Measurements from ENCODE around the gene ZNF514. TPM values are rescaled to one million over a fixed set of nuclear protein-coding genes. Genes with fewer than 3 reads are reported as not detected.

ZNF514 gene
- total and polyA plus RNA-seq, 10 of the 15 experiments (the other 5 are each of a cell fraction or from before 2014, with no cell fraction given), result 5.1 to 8.7 (median 6.6) TPM

Other genes with a start within 250 kb of the ZNF514 start
- 1.7 and 1.9 TPM in 2 replicates for gene MAL, start 134.1 kb downstream of the ZNF514 start, total RNA-seq (2014; rRNA removed)
- 1.1 and 1.3 TPM in 2 replicates for gene MAL, start 134.1 kb downstream of the ZNF514 start, total RNA-seq (2014; rRNA removed; fragmentation: Illumina TruSeq; extraction: Trizol)
- 1.2 and 1.8 TPM in 2 replicates for gene MAL, start 134.1 kb downstream of the ZNF514 start, total RNA-seq (2021)
- 3.0 and 4.5 TPM in 2 replicates for gene MAL, start 134.1 kb downstream of the ZNF514 start, polyA plus RNA-seq (2011; rRNA removed)
- gene MAL, start 134.1 kb downstream of the ZNF514 start, polyA plus RNA-seq (2014; fragmentation: Illumina TruSeq; extraction: Trizol), result 1.6 and 2.4 TPM in 2 replicates
- gene MAL, start 134.1 kb downstream of the ZNF514 start, polyA plus RNA-seq (2014; fragmentation: Nextera tagmentation; extraction: Ambion mirVana), result 1 to 10 TPM; 1.4 to 1.8 TPM
- 1.4 and 1.7 TPM in 2 replicates for gene MAL, start 134.1 kb downstream of the ZNF514 start, polyA plus RNA-seq (2014; rRNA removed)
- gene MAL, start 134.1 kb downstream of the ZNF514 start, polyA plus RNA-seq (2016; fragmentation: Nextera tagmentation; extraction: Ambion mirVana), result 1 to 10 TPM; 2.4 to 3.1 TPM
- gene MRPS5, start 38.0 kb downstream of the ZNF514 start, total RNA-seq (2014; rRNA removed), result 70.6 and 82.1 TPM in 2 replicates
- gene MRPS5, start 38.0 kb downstream of the ZNF514 start, total RNA-seq (2014; rRNA removed; fragmentation: Illumina TruSeq; extraction: Trizol), result 73.2 and 77.9 TPM in 2 replicates
- 54.3 and 58.1 TPM in 2 replicates for gene MRPS5, start 38.0 kb downstream of the ZNF514 start, total RNA-seq (2021)
- 86.6 and 93.6 TPM in 2 replicates for gene MRPS5, start 38.0 kb downstream of the ZNF514 start, polyA plus RNA-seq (2011; rRNA removed)
- 88.5 and 90.5 TPM in 2 replicates for gene MRPS5, start 38.0 kb downstream of the ZNF514 start, polyA plus RNA-seq (2014; fragmentation: Illumina TruSeq; extraction: Trizol)
- gene MRPS5, start 38.0 kb downstream of the ZNF514 start, polyA plus RNA-seq (2014; fragmentation: Nextera tagmentation; extraction: Ambion mirVana), result 10 to 100 TPM; 54.8 to 77.0 TPM
- 90.0 and 93.0 TPM in 2 replicates for gene MRPS5, start 38.0 kb downstream of the ZNF514 start, polyA plus RNA-seq (2014; rRNA removed)
- gene MRPS5, start 38.0 kb downstream of the ZNF514 start, polyA plus RNA-seq (2016; fragmentation: Nextera tagmentation; extraction: Ambion mirVana), result 10 to 100 TPM; 68.9 to 75.7 TPM
- 2.8 and 4.0 TPM in 2 replicates for gene ZNF2, start 6.0 kb upstream of the ZNF514 start, total RNA-seq (2014; rRNA removed)
- 4.2 and 4.7 TPM in 2 replicates for gene ZNF2, start 6.0 kb upstream of the ZNF514 start, total RNA-seq (2014; rRNA removed; fragmentation: Illumina TruSeq; extraction: Trizol)
- 3.5 TPM in 2 replicates for gene ZNF2, start 6.0 kb upstream of the ZNF514 start, total RNA-seq (2021)
- 4.5 and 5.1 TPM in 2 replicates for gene ZNF2, start 6.0 kb upstream of the ZNF514 start, polyA plus RNA-seq (2011; rRNA removed)
- 4.1 and 4.6 TPM in 2 replicates for gene ZNF2, start 6.0 kb upstream of the ZNF514 start, polyA plus RNA-seq (2014; fragmentation: Illumina TruSeq; extraction: Trizol)
- gene ZNF2, start 6.0 kb upstream of the ZNF514 start, polyA plus RNA-seq (2014; fragmentation: Nextera tagmentation; extraction: Ambion mirVana), result 1 to 10 TPM; 3.0 to 3.4 TPM
- gene ZNF2, start 6.0 kb upstream of the ZNF514 start, polyA plus RNA-seq (2014; rRNA removed), result 2.4 and 2.5 TPM in 2 replicates
- 1 to 10 TPM; 3.1 to 3.3 TPM for gene ZNF2, start 6.0 kb upstream of the ZNF514 start, polyA plus RNA-seq (2016; fragmentation: Nextera tagmentation; extraction: Ambion mirVana)
- gene ZNF892, start 47.7 kb upstream of the ZNF514 start, total RNA-seq (2014; rRNA removed), result 0.11 and 0.93 TPM in 2 replicates
- 0.72 and 0.74 TPM in 2 replicates for gene ZNF892, start 47.7 kb upstream of the ZNF514 start, total RNA-seq (2014; rRNA removed; fragmentation: Illumina TruSeq; extraction: Trizol)
- gene ZNF892, start 47.7 kb upstream of the ZNF514 start, total RNA-seq (2021), result 0.59 and 0.85 TPM in 2 replicates
- gene ZNF892, start 47.7 kb upstream of the ZNF514 start, polyA plus RNA-seq (2011; rRNA removed), result 1.3 and 1.7 TPM in 2 replicates
- gene ZNF892, start 47.7 kb upstream of the ZNF514 start, polyA plus RNA-seq (2014; fragmentation: Illumina TruSeq; extraction: Trizol), result 0.21 and 0.40 TPM in 2 replicates
- gene ZNF892, start 47.7 kb upstream of the ZNF514 start, polyA plus RNA-seq (2014; fragmentation: Nextera tagmentation; extraction: Ambion mirVana), result not detected
- gene ZNF892, start 47.7 kb upstream of the ZNF514 start, polyA plus RNA-seq (2014; rRNA removed), result 0.22 and 0.30 TPM in 2 replicates
- under 1 TPM in 1 of 2 experiments, not detected in 1; 0.29 TPM for gene ZNF892, start 47.7 kb upstream of the ZNF514 start, polyA plus RNA-seq (2016; fragmentation: Nextera tagmentation; extraction: Ambion mirVana)
- gene PROM2, start 114.6 kb upstream of the ZNF514 start, total RNA-seq (2014; rRNA removed), result not detected in 2 replicates
- gene PROM2, start 114.6 kb upstream of the ZNF514 start, total RNA-seq (2014; rRNA removed; fragmentation: Illumina TruSeq; extraction: Trizol), result not detected in 2 replicates
- gene PROM2, start 114.6 kb upstream of the ZNF514 start, total RNA-seq (2021), result not detected in 2 replicates
- gene PROM2, start 114.6 kb upstream of the ZNF514 start, polyA plus RNA-seq (2011; rRNA removed), result 0.04 TPM in 1 of 2 replicates, not detected in the other
- gene PROM2, start 114.6 kb upstream of the ZNF514 start, polyA plus RNA-seq (2014; fragmentation: Illumina TruSeq; extraction: Trizol), result 0.01 TPM in 1 of 2 replicates, not detected in the other
- not detected for gene PROM2, start 114.6 kb upstream of the ZNF514 start, polyA plus RNA-seq (2014; fragmentation: Nextera tagmentation; extraction: Ambion mirVana)
- gene PROM2, start 114.6 kb upstream of the ZNF514 start, polyA plus RNA-seq (2014; rRNA removed), result 0.04 TPM in 1 of 2 replicates, not detected in the other
- not detected for gene PROM2, start 114.6 kb upstream of the ZNF514 start, polyA plus RNA-seq (2016; fragmentation: Nextera tagmentation; extraction: Ambion mirVana)
- gene KCNIP3, start 137.5 kb upstream of the ZNF514 start, total RNA-seq (2014; rRNA removed), result not detected in 2 replicates
- gene KCNIP3, start 137.5 kb upstream of the ZNF514 start, total RNA-seq (2014; rRNA removed; fragmentation: Illumina TruSeq; extraction: Trizol), result not detected in 2 replicates
- gene KCNIP3, start 137.5 kb upstream of the ZNF514 start, total RNA-seq (2021), result not detected in 2 replicates
- not detected in 2 replicates for gene KCNIP3, start 137.5 kb upstream of the ZNF514 start, polyA plus RNA-seq (2011; rRNA removed)
- gene KCNIP3, start 137.5 kb upstream of the ZNF514 start, polyA plus RNA-seq (2014; fragmentation: Illumina TruSeq; extraction: Trizol), result not detected in 2 replicates
- not detected for gene KCNIP3, start 137.5 kb upstream of the ZNF514 start, polyA plus RNA-seq (2014; fragmentation: Nextera tagmentation; extraction: Ambion mirVana)
- gene KCNIP3, start 137.5 kb upstream of the ZNF514 start, polyA plus RNA-seq (2014; rRNA removed), result not detected in 2 replicates
- not detected for gene KCNIP3, start 137.5 kb upstream of the ZNF514 start, polyA plus RNA-seq (2016; fragmentation: Nextera tagmentation; extraction: Ambion mirVana)
- 25.3 and 31.0 TPM in 2 replicates for gene FAHD2A, start 242.9 kb upstream of the ZNF514 start, total RNA-seq (2014; rRNA removed)
- gene FAHD2A, start 242.9 kb upstream of the ZNF514 start, total RNA-seq (2014; rRNA removed; fragmentation: Illumina TruSeq; extraction: Trizol), result 24.2 and 24.8 TPM in 2 replicates
- 25.8 and 28.2 TPM in 2 replicates for gene FAHD2A, start 242.9 kb upstream of the ZNF514 start, total RNA-seq (2021)
- gene FAHD2A, start 242.9 kb upstream of the ZNF514 start, polyA plus RNA-seq (2011; rRNA removed), result 26.2 and 38.2 TPM in 2 replicates
- 19.0 and 24.9 TPM in 2 replicates for gene FAHD2A, start 242.9 kb upstream of the ZNF514 start, polyA plus RNA-seq (2014; fragmentation: Illumina TruSeq; extraction: Trizol)
- 10 to 100 TPM; 11.2 to 15.2 TPM for gene FAHD2A, start 242.9 kb upstream of the ZNF514 start, polyA plus RNA-seq (2014; fragmentation: Nextera tagmentation; extraction: Ambion mirVana)
- gene FAHD2A, start 242.9 kb upstream of the ZNF514 start, polyA plus RNA-seq (2014; rRNA removed), result 27.9 and 30.8 TPM in 2 replicates
- 10 to 100 TPM; 23.5 to 28.2 TPM for gene FAHD2A, start 242.9 kb upstream of the ZNF514 start, polyA plus RNA-seq (2016; fragmentation: Nextera tagmentation; extraction: Ambion mirVana)